ENCODE data around the gene HAPSTR1. TPM values are rescaled to one million over a fixed set of nuclear protein-coding genes. Genes with fewer than 3 reads are reported as not detected.
"Not testable (repeated sequence)": the region's sequence is repeated elsewhere in the genome, so short reads cannot be mapped to it uniquely, and the experiment has no call there.

The HAPSTR1 gene
- total RNA-seq, 1 experiment from 2014 or later, result 49.9 TPM

DNA sequence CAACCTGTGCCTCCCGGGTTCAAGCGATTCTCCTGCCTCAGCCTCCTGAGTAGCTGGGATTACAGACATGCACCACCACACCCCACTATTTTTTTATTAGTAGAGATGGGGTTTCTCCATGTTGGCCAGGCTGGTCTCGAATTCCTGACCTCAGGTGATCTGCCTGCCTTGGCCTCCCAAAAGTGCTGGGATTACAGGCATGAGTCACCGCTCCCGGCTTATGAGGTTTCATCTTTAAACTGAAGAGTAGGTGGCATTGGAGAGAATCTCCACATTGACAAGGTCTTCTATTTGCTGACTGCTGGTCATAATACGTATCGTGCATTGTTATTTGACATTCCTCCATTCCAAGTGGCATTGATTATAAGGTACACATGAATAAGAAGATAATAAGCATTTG, 3.7 kb upstream of the HAPSTR1 start:
- H3K36me3 ChIP-seq (ENCODE audit: control insufficient read depth, insufficient read depth, low read length); POLR2A ChIA-PET; H3K4me1 ChIP-seq (ENCODE audit: control insufficient read depth, insufficient read depth, low read length); BruUV-seq (replicated peaks); H3K27ac ChIP-seq (ENCODE audit: low read length); H3K27me3 ChIP-seq (ENCODE audit: control insufficient read depth, insufficient read depth, low read length); H3K9me3 ChIP-seq (ENCODE audit: control insufficient read depth, insufficient read depth, low read depth, low read length); in situ Hi-C loops (cut with HindIII; ENCODE audit: low pct_unique_long_range_greater_than_20kb, low sequenced_read_pairs); DNase-seq (ENCODE audit: low read depth, low spot score); H3K4me3 ChIP-seq (ENCODE audit: low read depth in 2 of 2, low read length in 2 of 2); intact Hi-C loops (cut with micrococcal nuclease; ENCODE audit: unreplicated experiment); ATAC-seq; CTCF ChIA-PET: not testable (repeated sequence)

DNA sequence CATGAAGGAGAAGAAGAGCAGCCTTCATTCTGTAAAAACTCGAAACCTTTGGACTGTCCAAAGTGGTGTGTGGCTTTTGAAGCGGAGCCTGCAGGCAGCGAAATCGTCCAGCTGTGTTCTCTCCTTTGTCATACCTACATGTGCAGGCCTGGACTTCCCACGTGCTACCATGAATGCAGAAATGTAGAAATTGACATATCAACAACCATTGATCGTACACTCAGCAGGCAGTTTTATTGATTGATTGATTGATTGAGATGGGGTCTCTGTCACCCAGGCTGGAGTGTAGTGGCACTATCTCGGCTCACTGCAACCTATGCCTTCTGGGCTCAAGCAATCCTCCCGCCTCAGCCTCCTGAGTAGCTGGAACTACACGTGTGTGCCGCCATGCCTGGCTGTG, 2.6 kb upstream of the HAPSTR1 start:
- intact Hi-C loops (cut with micrococcal nuclease; ENCODE audit: unreplicated experiment) (no loop called here), in situ Hi-C loops (cut with HindIII; ENCODE audit: low pct_unique_long_range_greater_than_20kb, low sequenced_read_pairs) (no loop called here)
- Histone ChIP-seq H3K27me3 (ENCODE audit: control insufficient read depth, insufficient read depth, low read length) (no peaks in the 10 kb centered on the region), H3K36me3 (ENCODE audit: control insufficient read depth, insufficient read depth, low read length) (peaks cover 4% of the 10 kb centered on the region), H3K4me1 (ENCODE audit: control insufficient read depth, insufficient read depth, low read length) (peaks cover 5% of the 10 kb centered on the region), H3K9me3 (ENCODE audit: control insufficient read depth, insufficient read depth, low read depth, low read length) (no peaks in the 10 kb centered on the region), H3K4me3 (ENCODE audit: low read depth in 2 of 2, low read length in 2 of 2) (no peak overlapping the region), H3K27ac (ENCODE audit: low read length) (no peak overlapping the region)
- TF ChIP-seq REST (IDR thresholded peaks at IDR 0.05; ENCODE audit: insufficient read depth in 1 of 2, low read depth in 2 of 2, low read length in 1 of 2) (no peak), TCF7L2 (IDR thresholded peaks at IDR 0.05; ENCODE audit: low read depth, low read length) (no peak)
- ATAC-seq, result no peak
- no peak for DNase-seq (ENCODE audit: low read depth, low spot score)
- ChIA-PET CTCF (no interaction called here), POLR2A (no interaction called here)
- no TSS peak for BruUV-seq (replicated peaks)

DNA sequence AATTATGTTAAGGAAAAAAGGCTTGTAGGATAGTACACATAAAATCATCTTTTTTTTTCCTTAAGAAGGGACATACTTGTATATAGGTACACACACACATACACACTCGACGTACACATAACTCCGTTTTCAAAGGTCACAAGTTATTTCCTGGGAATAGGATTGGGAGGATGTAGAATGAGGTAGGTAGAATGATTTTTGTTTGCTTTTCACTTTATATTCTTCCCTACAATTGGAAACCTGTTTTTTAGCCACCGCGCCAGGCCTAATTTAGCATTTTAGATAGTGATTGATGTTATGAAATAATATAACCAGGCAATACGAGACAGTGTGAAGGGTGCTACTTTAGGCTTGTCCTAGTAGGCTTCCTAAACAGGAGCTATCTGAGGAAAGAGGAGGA, 1.8 kb upstream of the HAPSTR1 start:
- no TSS peak for BruUV-seq (replicated peaks)
- ATAC-seq (no peak), DNase-seq (ENCODE audit: low read depth, low spot score) (no peak)
- peak overlapping the region; percentile 96 for H3K27ac ChIP-seq (ENCODE audit: low read length)
- ChIA-PET POLR2A (no interaction called here), CTCF (no interaction called here)
- H3K36me3 ChIP-seq (ENCODE audit: control insufficient read depth, insufficient read depth, low read length), result peaks cover 12% of the 10 kb centered on the region
- peak overlapping the region; percentile 64 to 92 for H3K4me3 ChIP-seq (ENCODE audit: low read depth in 2 of 2, low read length in 2 of 2)
- in situ Hi-C loops (cut with HindIII; ENCODE audit: low pct_unique_long_range_greater_than_20kb, low sequenced_read_pairs) (no loop called here), intact Hi-C loops (cut with micrococcal nuclease; ENCODE audit: unreplicated experiment) (loop anchor here (10.0 kb wide), 1 partner anchor 135 kb away; no protein-coding TSS in a partner anchor)
- H3K9me3 ChIP-seq (ENCODE audit: control insufficient read depth, insufficient read depth, low read depth, low read length), result no peaks in the 10 kb centered on the region
- TF ChIP-seq POLR2AphosphoS5 (IDR thresholded peaks at IDR 0.05; ENCODE audit: low read depth, low read length), result no peak
- TF ChIP-seq, protein P1, sequence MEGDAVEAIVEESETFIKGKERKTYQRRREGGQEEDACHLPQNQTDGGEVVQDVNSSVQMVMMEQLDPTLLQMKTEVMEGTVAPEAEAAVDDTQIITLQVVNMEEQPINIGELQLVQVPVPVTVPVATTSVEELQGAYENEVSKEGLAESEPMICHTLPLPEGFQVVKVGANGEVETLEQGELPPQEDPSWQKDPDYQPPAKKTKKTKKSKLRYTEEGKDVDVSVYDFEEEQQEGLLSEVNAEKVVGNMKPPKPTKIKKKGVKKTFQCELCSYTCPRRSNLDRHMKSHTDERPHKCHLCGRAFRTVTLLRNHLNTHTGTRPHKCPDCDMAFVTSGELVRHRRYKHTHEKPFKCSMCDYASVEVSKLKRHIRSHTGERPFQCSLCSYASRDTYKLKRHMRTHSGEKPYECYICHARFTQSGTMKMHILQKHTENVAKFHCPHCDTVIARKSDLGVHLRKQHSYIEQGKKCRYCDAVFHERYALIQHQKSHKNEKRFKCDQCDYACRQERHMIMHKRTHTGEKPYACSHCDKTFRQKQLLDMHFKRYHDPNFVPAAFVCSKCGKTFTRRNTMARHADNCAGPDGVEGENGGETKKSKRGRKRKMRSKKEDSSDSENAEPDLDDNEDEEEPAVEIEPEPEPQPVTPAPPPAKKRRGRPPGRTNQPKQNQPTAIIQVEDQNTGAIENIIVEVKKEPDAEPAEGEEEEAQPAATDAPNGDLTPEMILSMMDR (IDR thresholded peaks at IDR 0.05), result no peak
- TF ChIP-seq SIN3A (IDR thresholded peaks at IDR 0.05; ENCODE audit: borderline replicate concordance, insufficient read depth, low read depth, low read length), result no peak
- no peak for TF ChIP-seq TCF7L2 (IDR thresholded peaks at IDR 0.05; ENCODE audit: low read depth, low read length)
- no peak for TF ChIP-seq REST (IDR thresholded peaks at IDR 0.05; ENCODE audit: insufficient read depth in 1 of 2, low read depth in 2 of 2, low read length in 1 of 2)
- H3K4me1 ChIP-seq (ENCODE audit: control insufficient read depth, insufficient read depth, low read length), result peaks cover 9% of the 10 kb centered on the region
- no peaks in the 10 kb centered on the region for H3K27me3 ChIP-seq (ENCODE audit: control insufficient read depth, insufficient read depth, low read length)

Measured in Panc1 (cell line).